HTERT RPE-1 (cell line): Measurements from ENCODE around the gene OLA1.
"Not testable (repeated sequence)": the region's sequence is repeated elsewhere in the genome, so short reads cannot be mapped to it uniquely, and the experiment has no call there.

Experiments used
- in situ Hi-C: fragments of 300-500 bp; cut with MboI; formaldehyde crosslinking; loops from 4 replicates; pipeline ENCODE4 v1.14.3; 2020; ENCODE audit warnings: low sequenced_read_pairs

The OLA1 gene

DNA sequence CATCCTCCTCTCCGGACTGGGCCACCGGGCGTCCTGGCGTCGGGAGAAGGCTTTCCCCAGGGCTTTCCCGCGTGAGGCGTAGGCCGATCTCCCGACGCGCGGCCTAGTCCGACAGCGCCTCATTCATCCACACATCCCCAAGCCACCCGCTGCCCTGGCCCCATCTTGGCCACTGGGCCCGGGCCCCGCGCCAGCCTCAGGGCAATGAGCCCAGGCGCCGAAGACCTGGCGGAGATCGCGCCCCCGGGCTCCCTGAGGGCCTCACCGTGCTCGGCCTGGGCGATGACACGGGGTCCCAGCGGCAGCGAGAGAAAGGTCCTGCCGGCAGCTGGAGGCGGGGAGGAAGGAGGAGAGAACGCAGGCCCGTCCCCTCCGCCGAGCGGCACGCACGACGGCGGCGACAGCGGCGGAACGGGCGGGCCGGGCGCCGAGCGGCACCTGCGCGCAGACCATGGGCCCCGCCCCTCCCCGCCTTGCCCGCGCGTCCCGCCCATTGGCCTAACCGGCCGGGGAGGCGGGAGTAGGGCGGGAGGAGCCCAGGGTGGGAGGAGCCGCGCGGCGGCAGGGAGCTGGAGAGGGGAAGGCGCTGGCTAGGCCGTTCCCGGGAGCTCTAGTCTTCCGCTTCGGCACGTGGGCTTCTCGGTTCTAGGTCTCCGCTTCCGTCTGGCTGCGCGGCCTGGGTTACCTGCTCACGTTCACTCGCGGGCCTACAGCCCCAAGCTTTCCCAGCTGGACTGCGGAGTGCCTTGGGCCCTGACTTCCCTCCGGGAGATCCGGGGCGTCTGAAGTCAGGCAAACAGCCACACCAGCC lies at the start of gene OLA1:
Gene OLA1, minus strand, starts transcription at position 346 of the 811 bp plus-strand sequence. CDS start 1,717 bp downstream, outside the sequence.
- in situ Hi-C loops: no loop called here

DNA sequence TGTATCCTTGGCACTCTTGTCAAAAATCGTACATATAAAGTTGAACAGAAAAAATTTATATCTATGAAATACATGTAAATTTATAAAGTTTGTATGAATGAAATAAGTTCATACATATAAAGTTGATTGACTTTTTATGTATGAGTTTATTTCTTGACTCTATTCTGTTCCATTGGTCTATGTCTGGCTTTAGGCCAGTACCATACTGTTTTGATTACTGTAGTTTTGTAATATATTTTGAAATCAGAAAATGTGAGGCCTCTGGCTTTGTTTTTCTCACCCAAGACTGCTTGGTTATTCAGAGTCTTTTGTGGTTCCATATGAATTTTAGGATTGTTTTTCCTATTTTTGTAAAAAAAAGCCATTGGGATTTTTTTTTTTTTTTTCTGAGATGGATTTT lies 44.6 kb upstream of the OLA1 start:
- in situ Hi-C loops: no loop called here

DNA sequence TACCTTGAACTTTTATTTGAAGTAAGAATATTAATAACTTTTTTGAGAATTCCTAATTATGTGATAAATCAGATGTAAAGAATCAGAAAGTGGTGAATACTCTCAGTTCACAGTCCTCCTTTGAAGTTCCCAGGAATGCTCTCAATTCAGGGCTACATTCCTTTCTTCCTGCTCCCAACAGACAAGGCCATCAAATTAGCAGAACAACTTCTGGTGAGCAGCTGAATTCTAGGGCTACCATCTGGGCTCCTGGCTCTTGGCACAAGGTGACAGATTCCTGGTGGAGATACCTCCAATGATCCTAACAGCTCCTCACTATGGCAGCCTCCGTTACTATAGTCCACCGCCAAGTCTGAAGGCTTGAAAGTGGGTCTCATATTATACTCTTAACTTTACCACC lies 37.8 kb upstream of the OLA1 start:
- in situ Hi-C loops: no loop called here

DNA sequence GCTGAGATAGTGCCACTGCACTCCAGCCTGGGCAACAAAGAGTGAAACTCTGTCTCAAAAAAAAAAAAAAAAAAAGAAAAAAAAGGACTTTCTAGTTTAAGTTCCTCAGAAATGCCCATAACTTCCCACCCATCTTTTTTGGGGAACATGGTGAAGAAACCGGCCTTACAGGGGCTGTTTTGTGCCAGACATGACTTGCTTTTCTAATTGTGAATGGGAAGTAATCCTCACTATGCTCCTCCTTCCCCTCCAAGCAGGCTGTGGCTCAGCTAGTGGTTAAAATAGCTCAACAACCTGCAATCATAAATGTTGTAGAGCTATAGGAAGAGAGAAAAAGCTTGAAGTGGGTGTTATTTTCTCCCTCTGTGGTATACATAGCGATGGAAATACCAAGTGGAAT lies 34.1 kb upstream of the OLA1 start:
- in situ Hi-C loops: no loop called here

DNA sequence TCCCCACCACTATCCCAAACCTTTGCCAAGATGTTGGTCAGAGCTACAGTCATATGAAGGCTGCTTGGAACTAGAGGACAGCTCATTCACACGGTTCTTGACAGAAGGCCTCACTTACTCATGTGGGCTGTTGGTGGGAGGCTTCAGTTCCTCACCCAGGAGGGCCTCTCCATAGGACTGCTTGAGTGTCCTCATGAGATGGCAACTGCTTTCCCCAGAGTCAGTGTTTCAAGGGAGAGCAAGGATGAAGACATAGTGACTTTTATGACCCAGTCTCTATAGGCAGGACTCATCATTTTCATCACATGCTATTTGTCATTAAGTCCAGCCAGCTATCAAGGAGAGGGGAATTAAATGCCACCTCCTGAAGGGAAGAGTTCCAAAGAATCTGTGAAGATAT lies 33.4 kb upstream of the OLA1 start:
- in situ Hi-C loops: no loop called here

DNA sequence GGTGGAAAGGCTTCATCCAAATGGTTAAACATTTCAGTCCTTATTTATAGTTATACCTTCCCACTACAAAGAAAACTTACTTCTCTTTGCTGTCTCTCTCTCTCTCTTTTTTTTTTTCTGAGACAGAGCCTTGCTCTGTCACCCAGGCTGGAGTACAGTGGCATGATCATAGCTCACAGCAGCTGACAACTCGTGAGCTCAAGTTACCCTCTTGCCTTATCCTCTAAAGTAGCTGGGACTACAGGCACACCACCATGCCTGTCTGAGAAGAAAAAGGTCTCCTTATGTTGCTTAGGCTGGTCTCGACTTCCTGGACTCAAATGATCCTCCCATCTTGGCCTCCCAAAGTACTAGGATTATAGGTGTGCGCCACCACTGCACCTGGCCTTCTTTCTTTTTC lies 32.3 kb upstream of the OLA1 start:
- in situ Hi-C loops: no loop called here

DNA sequence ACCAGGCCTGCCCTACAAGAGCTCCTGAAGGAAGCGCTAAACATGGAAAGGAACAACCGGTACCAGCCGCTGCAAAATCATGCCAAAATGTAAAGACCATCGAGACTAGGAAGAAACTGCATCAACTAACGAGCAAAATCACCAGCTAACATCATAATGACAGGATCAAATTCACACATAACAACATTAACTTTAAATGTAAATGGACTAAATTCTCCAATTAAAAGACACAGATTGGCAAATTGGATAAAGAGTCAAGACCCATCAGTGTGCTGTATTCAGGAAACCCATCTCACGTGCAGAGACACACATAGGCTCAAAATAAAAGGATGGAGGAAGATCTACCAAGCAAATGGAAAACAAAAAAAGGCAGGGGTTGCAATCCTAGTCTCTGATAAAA lies 21.9 kb upstream of the OLA1 start:
- in situ Hi-C loops: not testable (repeated sequence)

DNA sequence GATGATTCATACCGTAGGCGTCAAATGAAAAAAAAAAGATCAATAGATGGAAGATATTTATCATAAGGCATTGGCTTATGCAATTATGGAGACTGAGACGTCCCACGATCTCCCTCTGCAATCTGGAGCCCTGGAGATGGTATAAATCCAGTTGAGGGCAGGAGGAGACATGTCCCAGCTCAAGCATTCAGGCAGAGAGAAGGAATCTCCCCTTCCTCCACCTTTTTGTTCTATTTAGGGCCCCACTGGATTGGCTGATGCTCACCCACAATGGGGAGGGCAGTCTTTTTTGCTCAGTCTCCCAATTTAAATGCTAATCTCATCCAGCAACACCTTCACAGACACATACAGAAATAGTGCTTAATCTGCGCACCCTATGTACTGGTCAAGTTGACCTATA lies 18.0 kb upstream of the OLA1 start:
- in situ Hi-C loops: no loop called here

DNA sequence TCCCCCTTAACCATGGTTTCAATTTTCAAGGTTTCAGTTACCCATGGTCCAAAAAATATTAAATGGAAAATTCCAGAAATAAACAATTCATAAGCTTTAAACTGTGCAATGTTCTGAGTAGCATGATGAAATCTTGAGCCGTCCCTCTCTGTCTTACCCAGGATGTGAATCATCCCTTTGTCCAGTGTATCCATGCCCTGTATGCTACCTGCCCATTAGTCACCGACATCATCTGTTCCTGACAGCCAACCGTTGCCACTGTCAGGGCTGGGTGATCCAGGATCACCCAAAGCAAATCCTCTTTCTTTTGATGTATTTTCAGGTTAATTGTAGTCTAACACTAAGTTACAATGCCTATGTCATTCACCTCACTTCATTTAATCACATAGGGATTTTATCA lies 15.7 kb upstream of the OLA1 start:
- in situ Hi-C loops: no loop called here

DNA sequence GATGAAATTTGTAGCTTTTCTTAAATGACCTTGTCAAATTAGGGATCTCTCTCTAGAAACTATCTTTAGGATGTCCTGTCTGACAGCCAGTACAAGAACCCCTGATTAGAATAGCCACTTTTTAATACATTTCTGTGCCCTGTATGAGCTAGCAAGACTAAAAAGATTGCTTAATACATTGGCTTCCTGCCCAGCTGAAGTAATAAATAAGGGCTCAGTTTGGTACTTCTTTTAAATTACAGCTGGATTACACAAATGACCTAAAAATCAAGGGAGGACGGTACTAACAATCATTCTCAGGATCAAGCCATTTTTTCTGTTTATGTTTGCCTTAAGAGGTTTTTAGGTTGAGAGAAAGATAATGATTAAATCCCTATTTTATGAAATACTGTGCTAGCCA lies 11.6 kb upstream of the OLA1 start:
- in situ Hi-C loops: no loop called here

DNA sequence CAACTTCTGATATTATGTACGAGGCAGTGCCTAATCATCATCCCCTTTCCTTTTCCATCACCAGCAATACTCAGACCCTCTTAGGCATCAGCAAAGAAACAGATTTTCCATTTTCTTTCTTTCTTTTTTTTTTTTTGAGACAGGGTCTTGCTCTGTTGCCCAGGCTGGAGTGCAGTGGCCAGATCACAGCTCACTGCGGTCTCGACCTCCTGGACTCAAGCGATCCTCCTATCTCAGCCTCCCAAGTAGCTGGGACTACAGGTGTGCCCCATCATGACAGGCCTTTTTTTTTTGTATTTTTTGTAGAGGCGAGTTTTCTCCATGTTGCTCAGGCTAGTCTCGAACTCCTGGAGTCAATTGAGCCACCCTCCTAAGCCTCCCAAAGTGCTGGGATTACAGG lies 5.9 kb upstream of the OLA1 start:
- in situ Hi-C loops: no loop called here

DNA sequence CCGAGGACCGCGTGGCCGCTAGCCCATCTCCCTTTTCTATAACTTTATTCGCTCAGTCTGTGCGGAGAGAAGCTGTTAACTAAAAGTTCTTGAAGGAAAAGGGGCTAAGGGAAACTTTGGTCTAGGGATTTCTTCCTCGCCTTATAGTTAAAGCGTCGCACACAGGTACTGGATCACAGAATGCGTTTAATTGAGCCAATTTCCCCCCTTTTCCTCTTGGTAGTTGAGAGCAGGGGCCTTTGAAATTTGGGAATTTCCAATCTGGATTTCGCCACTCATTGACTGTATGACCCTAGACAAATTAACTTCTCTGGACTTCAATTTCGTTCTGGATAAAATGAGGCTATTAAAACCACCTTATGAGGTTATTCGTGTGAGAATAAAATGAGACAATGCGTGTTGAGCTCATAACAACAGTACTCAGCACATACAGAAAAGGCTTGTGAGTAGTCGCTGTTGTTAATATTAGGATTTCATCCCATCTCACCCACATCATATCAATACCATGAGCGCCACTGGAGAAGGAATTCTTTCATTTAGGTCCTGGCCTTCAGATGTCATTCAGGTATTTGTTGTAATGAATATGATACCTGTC lies 763 bp upstream of the OLA1 start:
- in situ Hi-C loops: no loop called here

DNA sequence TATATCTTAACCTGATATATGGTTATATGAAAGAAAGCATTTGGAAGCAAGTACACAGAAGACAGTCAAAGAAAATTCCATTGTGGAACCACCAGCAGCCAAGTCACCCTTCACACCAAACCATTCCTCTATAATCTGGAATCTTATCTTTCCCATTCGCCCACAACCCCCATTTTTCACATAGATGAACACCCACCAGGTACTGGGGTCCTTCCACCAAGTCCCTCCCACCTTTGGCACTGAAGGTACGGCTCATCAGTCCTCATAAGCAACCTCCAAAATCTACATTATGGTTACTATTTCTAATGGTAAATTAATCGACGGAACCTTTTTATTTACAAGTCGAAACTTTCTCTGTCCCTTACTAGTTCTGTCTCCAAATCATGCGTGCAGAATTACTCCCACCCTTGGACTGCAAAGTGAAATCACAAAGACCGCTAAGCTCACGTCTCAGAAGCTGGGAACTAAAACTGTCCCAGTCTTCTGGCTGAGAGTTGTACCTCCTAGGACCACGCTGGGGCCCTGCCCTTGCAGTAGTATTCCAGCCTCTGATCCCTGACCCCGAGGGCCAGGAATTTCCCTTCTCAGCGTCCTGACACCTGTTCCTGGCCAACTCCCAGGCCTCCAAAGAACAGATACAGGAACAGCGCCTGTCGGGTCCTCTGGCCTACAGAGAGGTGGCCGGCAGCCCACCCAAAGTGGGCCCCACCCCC lies 702 bp downstream of the OLA1 start:
- in situ Hi-C loops: no loop called here

DNA sequence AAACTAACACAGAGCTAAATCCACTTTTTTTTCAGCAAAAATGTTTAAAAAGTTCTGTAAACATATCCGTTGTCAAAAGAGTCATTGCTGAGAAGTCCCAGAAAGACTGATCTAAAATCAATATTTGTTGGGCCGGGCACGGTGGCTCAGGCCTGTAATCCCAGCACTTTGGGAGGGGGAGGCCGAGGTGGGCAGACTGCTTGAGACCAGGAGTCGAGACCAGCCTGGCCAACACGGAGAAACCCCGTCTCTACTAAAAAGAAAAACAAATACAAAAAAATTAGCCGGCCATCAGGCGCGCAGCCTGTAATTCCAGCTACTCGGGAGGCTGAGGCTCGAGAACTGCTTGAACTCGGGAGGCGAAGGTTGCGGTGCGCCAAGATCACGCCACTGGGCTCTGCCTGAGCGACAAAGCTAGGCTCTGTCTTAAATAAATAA lies 1.4 kb downstream of the OLA1 start:
- in situ Hi-C loops: no loop called here

DNA sequence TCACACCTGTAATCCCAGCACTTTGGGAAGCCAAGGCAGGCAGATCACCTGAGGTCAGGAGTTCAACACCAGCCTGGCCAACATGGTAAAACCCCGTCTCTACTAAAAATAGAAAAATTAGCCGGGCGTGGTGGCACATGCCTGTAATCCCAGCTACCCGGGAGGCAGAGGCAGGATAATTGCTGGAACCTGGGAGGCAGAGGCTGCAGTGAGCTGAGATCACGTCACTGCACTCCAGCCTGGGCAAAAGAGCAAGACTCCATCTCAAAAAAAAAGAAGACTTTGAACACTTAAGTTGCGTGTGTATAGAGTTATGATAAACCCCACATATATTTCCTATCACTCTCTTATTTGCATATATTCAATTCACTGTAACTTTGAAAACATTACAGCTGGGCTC lies 2.7 kb downstream of the OLA1 start:
- in situ Hi-C loops: not testable (repeated sequence)

DNA sequence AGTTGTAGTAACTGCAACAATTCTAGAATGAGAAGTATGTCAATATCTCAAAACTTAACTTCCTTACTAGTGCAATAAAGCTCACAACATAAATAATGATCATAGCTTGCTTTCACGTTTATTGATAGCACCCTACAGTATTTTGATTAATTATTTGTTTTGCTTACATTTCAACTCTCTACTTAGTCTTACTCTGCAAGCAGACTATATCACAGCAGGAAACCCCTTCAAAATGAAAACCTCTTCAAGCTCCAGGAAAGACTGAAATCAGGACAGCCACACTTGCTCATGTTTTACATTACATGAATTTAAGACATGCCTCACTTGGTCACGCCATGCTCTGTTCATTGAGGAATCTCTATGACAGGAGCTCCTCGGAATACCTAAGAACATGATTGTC lies 3.3 kb downstream of the OLA1 start:
- in situ Hi-C loops: no loop called here

DNA sequence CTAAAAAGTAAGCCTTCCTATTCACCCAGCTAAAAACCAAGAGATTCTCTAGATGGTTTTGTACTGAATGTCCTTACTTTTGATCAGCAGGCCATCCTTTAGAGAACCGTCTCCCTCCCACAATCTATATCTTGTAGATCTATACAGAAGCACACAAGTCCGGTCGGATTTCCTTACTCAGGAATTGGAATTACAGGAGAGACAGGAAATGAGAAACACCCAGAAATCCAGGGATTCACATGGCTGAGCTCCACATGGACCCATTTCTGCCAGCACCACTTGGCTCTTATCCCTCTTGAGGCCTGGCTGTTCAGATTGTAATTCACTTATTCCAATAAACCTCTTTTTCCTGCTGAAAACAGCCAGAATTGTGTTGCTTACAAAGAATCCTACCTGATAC lies 4.5 kb downstream of the OLA1 start:
- in situ Hi-C loops: no loop called here

DNA sequence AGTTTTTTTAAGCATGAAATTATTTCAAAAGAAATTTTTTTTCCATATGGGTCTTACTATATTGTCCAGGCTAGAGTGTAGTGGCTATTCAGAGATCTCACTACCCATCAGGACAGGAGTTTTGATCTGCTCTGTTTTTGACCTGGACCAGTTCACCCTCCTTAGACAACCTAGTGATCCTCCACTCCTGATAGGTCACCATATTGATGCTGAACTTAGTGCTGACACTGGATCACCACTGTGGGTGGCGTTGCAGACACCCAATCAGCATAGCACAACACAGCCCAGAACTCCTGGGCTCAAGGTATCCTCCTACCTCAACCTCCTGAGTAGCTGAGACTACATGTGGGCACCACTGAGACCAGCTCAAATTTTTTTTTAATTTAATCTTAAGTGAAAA lies 8.2 kb downstream of the OLA1 start:
- in situ Hi-C loops: no loop called here

DNA sequence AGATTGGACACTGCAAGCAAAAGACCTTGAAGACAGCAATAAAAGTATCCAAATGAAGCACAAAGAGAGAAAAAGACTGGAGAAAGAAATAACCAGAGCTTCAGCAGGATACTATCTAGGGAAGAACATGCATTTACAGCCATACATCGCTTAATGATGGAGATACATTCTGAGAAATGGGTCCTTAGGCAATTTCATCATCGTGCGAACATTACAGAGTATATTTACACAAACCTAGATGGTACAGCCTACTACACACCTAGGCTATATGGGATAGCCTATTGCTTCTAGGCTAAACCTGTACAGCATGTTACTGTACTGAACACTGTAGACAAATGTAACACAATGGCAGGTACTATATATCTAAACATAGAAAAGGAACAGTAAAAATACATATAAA lies 11.9 kb downstream of the OLA1 start:
- in situ Hi-C loops: no loop called here

DNA sequence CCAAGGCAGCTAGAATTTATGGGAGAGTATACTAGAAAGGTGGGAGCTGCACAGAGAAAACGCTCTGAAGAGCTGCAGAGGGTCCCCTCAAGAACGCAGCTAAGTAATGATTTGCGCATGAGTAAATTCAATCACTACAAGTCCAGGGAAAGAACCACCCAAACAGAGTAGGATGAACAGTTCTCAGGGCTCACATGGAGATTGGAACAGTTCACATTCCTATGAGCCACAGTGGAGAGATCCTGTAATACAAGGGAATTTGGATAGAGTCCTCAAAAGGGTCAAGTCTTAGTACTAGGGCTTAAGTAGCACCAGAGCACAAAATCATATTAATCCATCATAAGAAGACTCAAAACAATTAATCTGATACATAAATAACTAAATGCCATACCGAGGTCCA lies 12.7 kb downstream of the OLA1 start:
- in situ Hi-C loops: no loop called here

DNA sequence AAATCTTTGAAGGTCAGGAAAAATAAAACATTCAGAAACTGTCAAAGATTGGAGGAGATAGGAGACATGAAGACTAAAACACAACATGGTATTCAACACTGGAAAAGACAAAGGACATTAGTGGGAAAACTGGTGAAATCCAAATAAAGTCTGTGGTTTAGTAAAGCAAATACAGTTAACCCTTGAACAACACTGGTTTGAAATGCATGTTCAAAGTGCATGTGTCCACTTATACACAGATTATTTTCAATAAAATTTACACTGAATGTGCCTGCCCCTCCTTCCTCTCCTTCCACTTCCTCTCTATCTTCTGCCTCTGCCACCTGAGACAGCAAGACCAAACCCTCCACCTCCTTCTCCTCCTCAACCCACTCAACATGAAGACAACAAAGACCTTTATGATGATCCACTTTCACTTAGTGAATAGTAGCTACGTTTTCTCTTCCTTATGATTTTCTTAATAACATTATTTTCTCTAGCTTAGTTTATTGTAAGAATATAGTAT lies 14.5 kb downstream of the OLA1 start:
- in situ Hi-C loops: no loop called here

DNA sequence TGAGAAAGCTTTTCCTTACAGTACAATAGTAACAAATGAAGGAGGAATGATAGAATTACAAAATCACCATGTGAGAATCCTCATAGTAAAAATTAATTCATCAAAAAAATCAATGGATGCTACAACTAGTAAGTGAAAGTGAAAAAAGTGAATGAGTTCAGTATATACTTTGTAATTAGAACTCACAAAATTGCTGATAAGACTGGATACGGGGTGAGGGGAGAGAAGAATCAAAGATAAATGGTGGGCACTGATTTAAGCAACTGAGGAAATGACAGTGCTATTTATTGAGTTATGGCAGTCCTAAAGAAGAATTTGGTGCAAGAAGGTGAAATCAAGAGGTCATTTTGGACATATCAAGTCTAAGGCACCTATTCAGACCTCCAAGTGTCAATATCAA lies 20.6 kb downstream of the OLA1 start:
- in situ Hi-C loops: no loop called here
